HepG2 (cell line): ENCODE data around the gene KIAA1328. TPM values are rescaled to one million over a fixed set of nuclear protein-coding genes. Genes with fewer than 3 reads are reported as not detected.

Experiments
- ATAC-seq: fragments of 200-7000 bp; cut with Tn5 transposase; 3 replicates; pipeline ENCODE4 v1.9.1; 2020; ENCODE audit warnings: mild to moderate bottlenecking, moderate library complexity
- BruUV-seq: library from RNA; stranded (reverse); fragments of 400-500 nt; replicated peaks from 2 replicates; lab custom pipeline; 2021; lab: Mats Ljungman, UMichigan
- CTCF ChIA-PET: fragments of 300-600 bp; formaldehyde crosslinking; extraction: SDS; loops from one replicate; lab custom pipeline; 2021; ENCODE audit warnings: low total read pairs, inconsistent platforms, low intra/inter-chr PET ratio; lab: Yijun Ruan, JAX
- POLR2A ChIA-PET: fragments of 350-600 bp; sonication (Branson Sonifier 250); formaldehyde crosslinking; loops from one replicate; lab custom pipeline; 2020; ENCODE audit warnings: antibody characterized with exemption, inconsistent platforms; lab: Yijun Ruan, JAX
- DNase-seq: peaks from one replicate; pipeline ENCODE4 v3.0.0-alpha.2; 2015; ENCODE audit warnings: low spot score
- FAIRE-seq: peaks from 3 replicates; lab custom pipeline; 2011; peaks lifted over from hg19 to GRCh38; lab: Jason Lieb, UNC
- H2AFZ ChIP-seq: one replicate; pipeline ENCODE4 v1.6.1; 2011; ENCODE audit warnings: low read length, inconsistent platforms
- H3K27ac ChIP-seq: fragments of 300-600 bp; 3 replicates; pipeline ENCODE4 v1.8.0; 2011; ENCODE audit warnings: mixed run types, mild to moderate bottlenecking, mixed read lengths, low read length, inconsistent platforms; ENCODE audit not compliant: insufficient read depth; ENCODE audit errors: extremely low read length
- H3K27me3 ChIP-seq, 2 experiments: fragments of 200-600 bp in 1 of 2; 2 replicates in 1 of 2; 3 replicates in 1 of 2; pipeline versions ENCODE4 v1.6.0 to v1.8.0; 2011; ENCODE audit warnings: low read length in 2 of 2, mild to moderate bottlenecking in 2 of 2, moderate library complexity in 2 of 2, inconsistent platforms in 1 of 2; ENCODE audit not compliant: insufficient read depth in 2 of 2, control insufficient read depth in 1 of 2
- H3K36me3 ChIP-seq, 2 experiments: fragments of 200-600 bp in 1 of 2; replicated peaks in 1 of 2; 2 replicates in 1 of 2; 3 replicates in 1 of 2; pipeline versions ENCODE4 v1.5.1 to v1.8.0; 2011; ENCODE audit warnings: low read length in 2 of 2, inconsistent platforms in 1 of 2; ENCODE audit not compliant: insufficient read depth in 2 of 2, control insufficient read depth in 1 of 2
- H3K4me1 ChIP-seq: 2 replicates; pipeline ENCODE4 v1.5.1; 2012; ENCODE audit warnings: low read length, inconsistent platforms; ENCODE audit not compliant: insufficient read depth
- H3K4me2 ChIP-seq: 2 replicates; pipeline ENCODE4 v1.6.0; 2011; ENCODE audit warnings: low read depth, low read length, inconsistent platforms
- H3K4me3 ChIP-seq, 3 experiments: fragments of 200-600 bp in 1 of 3; sonication (generic), shearing (Covaris generic) in 1 of 3; replicated peaks in 1 of 3; 2 replicates each; pipeline ENCODE4 v1.5.1; 2011 to 2016; ENCODE audit warnings: low read length in 3 of 3, inconsistent platforms in 2 of 3, low read depth in 2 of 3, mild to moderate bottlenecking in 2 of 3, control low read depth in 1 of 3, mixed read lengths in 1 of 3; ENCODE audit not compliant: insufficient read depth in 1 of 3
- H3K79me2 ChIP-seq: one replicate; pipeline ENCODE4 v1.6.1; 2011; ENCODE audit warnings: low read length, inconsistent platforms; ENCODE audit not compliant: insufficient read depth
- H3K9ac ChIP-seq: 2 replicates; pipeline ENCODE4 v1.6.0; 2011; ENCODE audit warnings: mild to moderate bottlenecking, low read depth, low read length, inconsistent platforms; ENCODE audit not compliant: insufficient read depth
- H3K9me3 ChIP-seq: 2 replicates; pipeline ENCODE4 v1.5.1; 2012; ENCODE audit warnings: mild to moderate bottlenecking, low read length
- H4K20me1 ChIP-seq: 2 replicates; pipeline ENCODE4 v1.6.0; 2011; ENCODE audit warnings: inconsistent platforms, mild to moderate bottlenecking, low read length, moderate library complexity; ENCODE audit not compliant: insufficient read depth
- CENPT ChIP-seq: sonication (generic); formaldehyde crosslinking; IDR thresholded peaks from 2 replicates; pipeline ENCODE4 v1.8.0; 2022; ENCODE audit warnings: low read depth, mild to moderate bottlenecking, moderate library complexity, missing genetic modification reagents
- FIP1L1 ChIP-seq: fragments of 200-400 bp; formaldehyde crosslinking; IDR thresholded peaks from 2 replicates; pipeline ENCODE4 v1.6.1; 2018; ENCODE audit warnings: low read depth, mild to moderate bottlenecking, low read length, moderate library complexity, borderline replicate concordance; ENCODE audit not compliant: insufficient read depth
- HNF4A ChIP-seq: sonication (generic); formaldehyde crosslinking; IDR thresholded peaks from 2 replicates; pipeline ENCODE4 v1.4.0; 2020; ENCODE audit warnings: missing genetic modification reagents
- MAFK ChIP-seq, 2 experiments: IDR thresholded peaks in 1 of 2; conservative IDR thresholded peaks in 1 of 2; 2 replicates each; pipeline ENCODE4 v1.6.1; 2011; ENCODE audit warnings: improper control_type of control experiment in 2 of 2, low read length in 2 of 2
- NCOA1 ChIP-seq: sonication (generic); formaldehyde crosslinking; IDR thresholded peaks from 2 replicates; pipeline ENCODE4 v1.9.0; 2021; ENCODE audit warnings: missing genetic modification reagents
- NFKB2 ChIP-seq: sonication (generic); formaldehyde crosslinking; IDR thresholded peaks from 2 replicates; pipeline ENCODE4 v1.4.0; 2020; ENCODE audit warnings: missing genetic modification reagents, borderline replicate concordance
- SPEN ChIP-seq: sonication (generic); formaldehyde crosslinking; IDR thresholded peaks from 2 replicates; pipeline ENCODE4 v1.5.1; 2020; ENCODE audit warnings: low read depth, mild to moderate bottlenecking, missing genetic modification reagents
- WGBS: methylation state at CpG from one replicate; pipeline ENCODE4 v1.1.6; 2017; ENCODE audit warnings: low lambda C conversion rate; 5-methylcytosine and 5-hydroxymethylcytosine counted together
- in situ Hi-C: cut with HindIII; loops from 2 replicates; pipeline ENCODE4 v1.10.0; 2017; ENCODE audit warnings: low pct_unique_long_range_greater_than_20kb; ENCODE audit not compliant: extremely low pct_ligation_motif_present
- intact Hi-C: fragments of 100-400 bp; cut with micrococcal nuclease; formaldehyde crosslinking; loops from one replicate; pipeline ENCODE4 v1.10.0; 2022; ENCODE audit not compliant: unreplicated experiment
- polyA plus RNA-seq, 8 experiments: library from polyadenylated mRNA; depleted of rRNA in 3 of 8; stranded (reverse) in 7 of 8; unstranded in 1 of 8; fragments of >200 nt; fragmentation: Illumina TruSeq in 4 of 8; extraction: Trizol in 4 of 8; gene quantifications; 2 replicates each; pipeline versions ENCODE4 v1.2.1 to v1.2.3, GENCODE V29; 2011 to 2016; ENCODE audit warnings: low read depth in 4 of 8, missing spikeins in 1 of 8, mixed read lengths in 1 of 8; ENCODE audit not compliant: insufficient read depth in 1 of 8
- total RNA-seq, 5 experiments: library from RNA; depleted of rRNA; stranded (reverse); fragments of >200 nt; fragmentation: Illumina TruSeq; extraction: Trizol; gene quantifications; 2 replicates each; pipeline ENCODE4 v1.2.3, GENCODE V29; 2016; ENCODE audit warnings: low read depth in 1 of 5
- TF ChIP-seq, protein P1 (sequence below): sonication (generic); formaldehyde crosslinking; IDR thresholded peaks from 2 replicates; pipeline ENCODE4 v1.5.1; 2020; ENCODE audit warnings: mild to moderate bottlenecking, missing genetic modification reagents

The KIAA1328 gene
- total and polyA plus RNA-seq, 2 of the 13 experiments (the other 11 are each of a cell fraction or from before 2014, with no cell fraction given), result 4.1 to 6.0 TPM

DNA sequence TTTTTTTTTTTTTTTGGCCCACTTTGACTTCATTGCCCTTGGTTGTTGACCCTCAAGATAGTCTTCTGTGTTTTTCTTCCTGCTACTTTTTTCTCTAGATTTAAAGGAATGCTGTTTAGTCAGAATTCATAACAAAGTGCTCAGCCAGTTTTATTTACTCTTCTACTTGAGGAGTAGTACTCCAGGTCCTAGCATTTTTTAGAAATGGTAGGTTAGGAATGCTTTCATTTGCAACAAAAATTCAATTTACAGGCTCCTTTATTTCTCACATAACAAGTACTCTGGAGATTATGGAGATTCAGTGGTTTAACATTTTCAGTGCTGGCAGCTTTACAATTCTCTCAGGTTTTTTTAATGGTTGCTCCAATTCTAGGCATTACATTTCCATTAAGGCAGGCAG is 58.2 kb downstream of the KIAA1328 start (continued):
- TF ChIP-seq, protein P1, sequence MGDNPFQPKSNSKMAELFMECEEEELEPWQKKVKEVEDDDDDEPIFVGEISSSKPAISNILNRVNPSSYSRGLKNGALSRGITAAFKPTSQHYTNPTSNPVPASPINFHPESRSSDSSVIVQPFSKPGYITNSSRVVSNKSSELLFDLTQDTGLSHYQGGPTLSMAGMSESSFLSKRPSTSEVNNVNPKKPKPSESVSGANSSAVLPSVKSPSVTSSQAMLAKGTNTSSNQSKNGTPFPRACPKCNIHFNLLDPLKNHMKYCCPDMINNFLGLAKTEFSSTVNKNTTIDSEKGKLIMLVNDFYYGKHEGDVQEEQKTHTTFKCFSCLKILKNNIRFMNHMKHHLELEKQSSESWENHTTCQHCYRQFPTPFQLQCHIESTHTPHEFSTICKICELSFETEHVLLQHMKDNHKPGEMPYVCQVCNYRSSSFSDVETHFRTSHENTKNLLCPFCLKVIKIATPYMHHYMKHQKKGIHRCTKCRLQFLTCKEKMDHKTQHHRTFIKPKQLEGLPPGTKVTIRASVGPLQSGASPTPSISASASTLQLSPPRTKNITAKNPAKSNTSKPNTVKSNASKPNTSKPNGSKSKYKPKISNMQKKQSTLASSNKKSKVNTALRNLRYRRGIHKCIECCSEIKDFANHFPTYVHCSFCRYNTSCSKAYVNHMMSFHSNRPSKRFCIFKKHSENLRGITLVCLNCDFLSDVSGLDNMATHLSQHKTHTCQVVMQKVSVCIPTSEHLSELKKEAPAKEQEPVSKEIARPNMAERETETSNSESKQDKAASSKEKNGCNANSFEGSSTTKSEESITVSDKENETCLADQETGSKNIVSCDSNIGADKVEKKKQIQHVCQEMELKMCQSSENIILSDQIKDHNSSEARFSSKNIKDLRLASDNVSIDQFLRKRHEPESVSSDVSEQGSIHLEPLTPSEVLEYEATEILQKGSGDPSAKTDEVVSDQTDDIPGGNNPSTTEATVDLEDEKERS (CRISPR knock-in tag), result no peak
- TF ChIP-seq SPEN (CRISPR knock-in tag), result no peak
- no peak for TF ChIP-seq NCOA1
- no peak for TF ChIP-seq FIP1L1

DNA sequence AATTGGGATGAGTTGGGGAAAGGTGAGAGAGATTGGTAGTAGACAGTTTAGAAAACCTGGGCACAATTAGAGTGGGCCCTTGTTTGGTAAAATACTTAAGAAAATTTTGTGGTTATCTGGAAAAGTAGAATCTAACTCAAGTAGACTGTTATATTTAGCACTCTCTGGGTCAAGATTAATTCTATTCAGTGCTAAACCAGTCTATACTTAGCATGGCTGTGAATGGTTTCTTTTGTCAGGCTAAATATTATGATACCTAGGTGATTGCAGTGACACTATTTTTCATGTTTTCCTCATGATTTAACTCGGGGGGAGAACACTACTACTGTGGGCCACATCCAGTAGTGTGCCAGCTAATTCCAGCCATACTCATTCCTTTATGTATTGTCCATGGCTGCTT is 58.9 kb downstream of the KIAA1328 start:
- H3K36me3 ChIP-seq, result no peaks in the 10 kb centered on the region
- ChIA-PET POLR2A (no interaction called here), CTCF (no interaction called here)
- no peaks in the 10 kb centered on the region for H3K27me3 ChIP-seq
- no peaks in the 10 kb centered on the region for H3K9me3 ChIP-seq
- ATAC-seq (no peak), FAIRE-seq (no peak), DNase-seq (no peak)
- H3K9ac ChIP-seq, result no peak overlapping the region
- no peaks in the 10 kb centered on the region for H3K4me1 ChIP-seq
- no peak overlapping the region for H3K4me2 ChIP-seq
- TF ChIP-seq CENPT (CRISPR knock-in tag) (no peak), HNF4A (CRISPR knock-in tag) (no peak), MAFK (conservative IDR thresholded peaks at IDR 0.05 in 1 of 2, IDR thresholded peaks at IDR 0.05 in 1 of 2; ENCODE audit: low read length in 2 of 2) (no peak), NFKB2 (no peak)
- WGBS, result 77% methylated on average over 1 of the region's 1 CpG
- H3K4me3 ChIP-seq, result no peak overlapping the region
- H3K27ac ChIP-seq, result no peak overlapping the region
- no peaks in the 10 kb centered on the region for H3K79me2 ChIP-seq
- no TSS peak for BruUV-seq
- H2AFZ ChIP-seq, result no peak overlapping the region
- intact Hi-C loops (no loop called here), in situ Hi-C loops (no loop called here)
- H4K20me1 ChIP-seq, result no peaks in the 10 kb centered on the region
